ENCODE data around the gene RNF14.
"Not testable (repeated sequence)": the region's sequence is repeated elsewhere in the genome, so short reads cannot be mapped to it uniquely, and the experiment has no call there.

RNF14 gene

GRCh38 chr5:142017832-142018427, 49.0 kb downstream of the RNF14 start:
- no peak for DNase-seq

DNA sequence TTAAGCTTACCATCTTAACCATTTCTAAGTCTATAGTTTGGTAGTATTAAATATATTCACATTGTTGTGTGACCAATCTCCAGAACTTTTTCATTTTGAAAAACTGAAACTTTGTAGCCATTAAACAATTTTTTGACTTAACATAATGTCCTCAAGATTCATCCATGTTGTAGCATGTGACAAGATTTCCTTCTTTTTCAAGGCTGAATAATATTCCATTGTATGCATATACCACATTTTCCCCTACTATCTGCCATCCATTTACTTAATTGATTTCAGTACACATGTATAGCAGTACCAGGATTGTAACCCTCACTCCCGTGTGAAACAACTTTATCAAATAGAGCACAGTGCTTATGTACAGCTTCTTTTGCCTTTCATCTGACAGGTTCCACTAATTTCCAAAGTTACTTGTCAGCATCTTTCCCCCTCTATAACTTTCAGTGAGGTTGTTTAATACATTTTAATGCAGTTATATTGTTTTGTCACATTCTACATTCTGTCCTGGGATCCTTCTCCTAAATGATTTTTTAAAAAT, 51.3 kb downstream of the RNF14 start:
- no peak for DNase-seq

DNA sequence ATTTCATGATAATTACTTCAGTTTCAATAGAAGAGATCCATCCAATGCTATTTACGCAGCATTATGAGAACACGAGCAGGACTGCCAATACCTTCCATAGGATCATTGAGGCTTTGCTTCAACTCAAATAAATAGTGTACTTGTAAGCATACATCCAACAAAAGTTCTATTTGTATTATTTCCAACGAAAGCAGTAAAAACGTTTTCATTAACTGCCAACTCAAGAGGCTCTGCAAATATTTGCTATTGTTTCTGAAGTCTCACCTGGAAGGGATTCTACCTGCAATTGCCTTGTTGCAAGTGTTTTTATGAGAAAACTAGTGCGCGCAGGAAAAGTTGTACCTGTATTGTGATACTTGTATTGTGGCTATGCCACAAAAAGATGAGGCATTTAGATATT, 54.9 kb downstream of the RNF14 start:
- no peak for DNase-seq

DNA sequence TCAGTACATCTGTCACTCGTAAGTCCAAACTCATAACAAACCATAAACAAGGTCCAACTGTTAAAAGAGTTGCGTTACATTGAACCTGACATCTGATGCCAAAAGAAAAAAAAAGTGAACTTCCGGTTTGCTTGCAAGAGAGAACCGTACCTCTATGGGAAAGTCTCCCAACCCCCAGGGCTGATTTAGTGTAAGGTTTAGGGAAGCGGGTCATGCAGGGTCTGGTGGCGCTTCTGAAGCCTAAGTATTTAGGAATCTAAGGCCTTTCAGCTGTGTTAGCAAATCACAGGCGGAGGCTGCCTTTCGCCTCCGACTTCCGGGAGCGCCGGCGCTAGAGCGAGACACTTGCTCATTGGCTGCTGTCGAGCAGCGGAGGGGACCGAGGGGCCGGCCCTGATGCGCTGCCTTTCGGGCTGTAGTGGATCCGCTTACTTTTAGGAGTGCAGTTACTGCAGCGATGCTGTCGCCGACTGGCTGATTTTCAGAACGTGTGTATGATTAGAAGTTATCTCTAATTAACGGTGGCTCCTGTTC, 55.9 kb downstream of the RNF14 start:
- DNase-seq, result peak; percentile 79

DNA sequence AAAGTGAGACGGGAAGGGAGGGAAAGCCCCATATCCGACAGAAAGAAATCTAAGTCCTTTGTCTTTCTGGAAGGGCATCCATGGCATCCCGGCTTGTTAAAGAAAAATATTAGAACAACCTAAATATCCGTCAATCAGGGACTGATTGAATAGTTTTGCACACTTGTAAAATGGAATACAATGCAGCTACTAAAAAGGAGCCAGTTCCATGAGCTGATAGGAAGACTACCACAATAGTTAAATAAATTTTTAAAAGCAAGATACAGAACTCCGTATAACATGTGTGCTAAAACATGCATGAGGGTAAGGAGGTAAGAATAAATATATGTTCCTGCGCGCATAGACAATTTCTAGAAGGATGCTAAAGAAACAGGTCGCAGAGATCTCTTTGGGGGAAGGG, 56.7 kb downstream of the RNF14 start:
- no peak for DNase-seq

GRCh38 chr5:142032150-142032549, 63.2 kb downstream of the RNF14 start:
- no peak for DNase-seq

- no peak for DNase-seq
These were observed 64.1 kb downstream of the RNF14 start for GRCh38 chr5:142032747-142033631.

GRCh38 chr5:142033632-142034567, 65.0 kb downstream of the RNF14 start:
- DNase-seq, result not testable (repeated sequence)

GRCh38 chr5:142034994-142035393, 66.1 kb downstream of the RNF14 start:
- no peak for DNase-seq

GRCh38 chr5:142036918-142037317, 68.0 kb downstream of the RNF14 start:
- DNase-seq, result no peak

DNA sequence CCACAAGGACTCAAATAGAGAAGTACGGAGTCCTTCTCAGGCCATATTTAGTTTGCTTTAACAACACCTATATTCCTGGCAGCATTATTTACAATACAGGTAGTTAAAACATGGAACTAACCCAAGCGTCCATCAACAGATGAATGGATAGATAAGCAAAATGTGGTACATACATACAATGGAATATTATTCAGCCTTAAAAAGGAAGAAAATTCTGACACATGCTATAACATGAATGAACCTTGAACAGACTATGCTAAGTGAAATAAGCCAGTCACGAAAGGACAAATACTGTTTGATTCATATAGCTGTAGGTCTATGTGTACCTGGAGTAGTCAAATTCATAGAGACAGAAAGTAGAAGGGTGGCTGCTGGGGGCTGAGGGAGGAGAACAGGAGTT, 68.7 kb downstream of the RNF14 start:
- not testable (repeated sequence) for DNase-seq

GRCh38 chr5:142038735-142039134, 69.8 kb downstream of the RNF14 start:
- no peak for DNase-seq
